Stimulated activated CD8-positive, alpha-beta memory T cell treated with anti-CD3 and anti-CD28 coated beads, Interleukin-12 subunit alpha, Interleukin-12 subunit beta, amount 100 ng/mL, for 24 hours (primary cell): ENCODE results near the gene PRPH.
"Not testable (repeated sequence)": the region's sequence is repeated elsewhere in the genome, so short reads cannot be mapped to it uniquely, and the experiment has no call there.

Experiments used
- DNase-seq: peaks from one replicate; pipeline ENCODE4 v3.0.0-alpha.2; 2020; ENCODE audit errors: extremely low read depth

PRPH gene

GRCh38 chr12:49295082-49295936 lies at the start of gene PRPH:
PRPH (plus strand) TSS chr12:49295147; CDS start chr12:49295201, 54 bp downstream.
- DNase-seq, result no peak

- DNase-seq, result no peak
Measured at GRCh38 chr12:49251357-49251756, 43.6 kb upstream of the PRPH start.

- no peak for DNase-seq
Measured at GRCh38 chr12:49253033-49253623, 41.8 kb upstream of the PRPH start.

GRCh38 chr12:49255456-49255855 lies 39.5 kb upstream of the PRPH start:
- DNase-seq, result not testable (repeated sequence)

GRCh38 chr12:49255857-49256637 lies 38.9 kb upstream of the PRPH start:
- DNase-seq, result no peak

- DNase-seq, result not testable (repeated sequence)
Measured at GRCh38 chr12:49257508-49258184, 37.3 kb upstream of the PRPH start.

- no peak for DNase-seq
Measured at GRCh38 chr12:49259452-49259851, 35.5 kb upstream of the PRPH start.

- no peak for DNase-seq
Measured at GRCh38 chr12:49260166-49260565, 34.8 kb upstream of the PRPH start.

- DNase-seq, result no peak
Measured at GRCh38 chr12:49260571-49261363, 34.2 kb upstream of the PRPH start.

GRCh38 chr12:49261721-49262120 lies 33.2 kb upstream of the PRPH start:
- DNase-seq, result no peak

GRCh38 chr12:49263400-49263763 lies 31.6 kb upstream of the PRPH start:
- no peak for DNase-seq

- peak; percentile 7 for DNase-seq
Measured at GRCh38 chr12:49264466-49264872, 30.5 kb upstream of the PRPH start.

- peak; percentile 69 for DNase-seq
Measured at GRCh38 chr12:49264873-49265792, 29.8 kb upstream of the PRPH start, which contains the start of gene TUBA1C. TUBA1C (plus strand) TSS chr12:49265082; CDS start chr12:49265182, 100 bp downstream.

GRCh38 chr12:49269191-49269590 lies 25.8 kb upstream of the PRPH start:
- not testable (repeated sequence) for DNase-seq

- DNase-seq, result no peak
Measured at GRCh38 chr12:49272790-49273725, 21.9 kb upstream of the PRPH start.

GRCh38 chr12:49273726-49274395 lies 21.1 kb upstream of the PRPH start:
- DNase-seq, result no peak

GRCh38 chr12:49274396-49275069 lies 20.4 kb upstream of the PRPH start:
- no peak for DNase-seq
